Superior temporal gyrus (tissue), 1 donor: ENCODE measurements around the gene AUTS2.

ENCODE experiments used
- DNase-seq: peaks from one replicate; pipeline ENCODE4 v3.0.0-alpha.2; 2016; ENCODE audit errors: extremely low spot score

The AUTS2 gene

GRCh38 chr7:69968969-69969556, 370.8 kb downstream of the AUTS2 start:
- DNase-seq = no peak

- DNase-seq = no peak
Observed at GRCh38 chr7:69981646-69982045, 383.4 kb downstream of the AUTS2 start.

- DNase-seq = no peak
Observed at GRCh38 chr7:69982197-69982596, 383.9 kb downstream of the AUTS2 start.

GRCh38 chr7:69989551-69989950, 391.3 kb downstream of the AUTS2 start:
- DNase-seq = no peak

DNA sequence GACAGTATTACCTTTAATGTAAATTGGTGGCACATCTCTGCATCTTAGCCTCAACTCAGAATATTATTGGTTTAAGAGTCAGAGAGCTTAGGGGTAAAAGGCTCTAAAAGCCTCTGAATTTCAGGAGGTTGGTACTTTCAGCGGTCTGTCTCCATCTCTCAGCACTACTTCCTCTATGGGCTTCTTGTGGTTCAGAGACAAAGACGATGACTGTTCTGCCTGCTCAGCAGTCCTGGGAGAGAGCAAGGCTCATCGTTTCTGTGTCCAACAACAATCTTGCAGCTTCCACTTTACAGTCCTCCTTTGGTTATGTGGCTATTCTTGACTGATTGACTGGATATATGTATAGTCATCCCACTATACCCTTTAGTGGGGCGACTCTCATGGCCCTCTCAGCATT, 394.7 kb downstream of the AUTS2 start:
- DNase-seq = no peak

DNA sequence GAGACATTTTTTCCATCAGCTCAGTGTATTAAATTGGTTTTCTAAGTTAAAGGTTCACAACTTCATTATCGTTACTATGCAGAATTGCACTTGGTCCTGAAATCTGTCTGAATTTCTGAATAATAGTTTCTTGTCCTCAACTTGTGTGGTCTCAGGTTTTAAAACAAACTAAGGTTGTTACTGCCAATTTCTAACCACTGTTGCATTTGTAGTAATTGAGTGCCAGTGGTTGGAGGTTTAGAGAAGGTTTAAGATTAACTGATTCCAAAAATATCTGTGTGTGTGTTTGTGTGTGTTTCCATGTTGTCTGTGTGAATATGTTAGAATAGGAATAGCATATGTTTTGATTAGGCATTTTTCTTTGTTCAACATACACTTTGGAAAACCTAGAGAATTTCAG, 395.9 kb downstream of the AUTS2 start:
- DNase-seq = no peak

GRCh38 chr7:69994886-69995542, 396.7 kb downstream of the AUTS2 start:
- no peak for DNase-seq

DNA sequence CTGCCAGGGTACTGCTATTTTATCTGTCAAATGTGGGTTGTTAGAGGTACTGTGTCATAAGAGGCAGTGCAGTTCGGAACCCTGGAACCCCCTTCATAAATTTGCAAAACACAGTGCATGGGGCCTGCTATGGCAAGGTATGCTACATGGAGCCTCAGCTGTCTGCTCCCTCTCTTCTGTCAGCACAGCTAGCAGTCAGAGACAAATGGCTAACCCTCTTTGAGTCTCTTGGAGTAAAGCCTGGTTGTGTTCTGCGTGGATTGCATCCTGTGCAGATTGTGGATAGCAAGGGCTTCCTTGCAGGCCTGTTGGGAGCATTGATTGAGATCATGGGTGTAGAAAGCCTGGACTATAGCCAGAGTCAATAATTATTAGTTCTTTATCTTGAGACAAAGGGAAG, 397.8 kb downstream of the AUTS2 start:
- DNase-seq = no peak

DNA sequence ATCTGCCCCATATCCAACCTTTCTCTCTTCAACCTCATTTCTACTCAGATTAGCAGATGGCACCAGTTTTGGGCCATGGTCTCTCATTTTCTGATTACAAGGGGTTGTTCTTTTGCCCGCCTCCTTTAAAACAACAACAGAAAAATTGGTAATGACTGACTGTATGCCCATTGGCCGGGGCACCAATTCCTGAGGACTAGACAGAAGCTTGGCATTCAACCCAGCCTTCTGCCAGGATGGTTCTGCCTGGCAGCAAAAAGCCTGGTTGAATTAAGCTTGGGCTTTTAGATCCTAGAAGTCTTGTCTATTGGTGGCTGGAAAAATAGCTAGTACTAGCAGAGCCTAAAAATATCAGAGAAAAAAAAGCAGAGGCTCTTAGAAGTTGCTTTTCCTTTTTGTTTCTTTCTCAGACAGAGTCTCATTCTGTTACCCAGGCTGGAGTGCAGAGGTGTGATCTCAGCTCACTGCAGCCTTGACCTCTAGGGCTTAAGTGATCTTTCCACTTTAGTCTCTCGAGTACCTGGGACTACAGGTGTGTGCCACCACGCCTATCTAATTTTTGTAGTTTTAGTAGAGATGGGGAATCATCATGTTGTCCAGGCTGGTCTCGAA, 402.6 kb downstream of the AUTS2 start:
- DNase-seq = no peak

- no peak for DNase-seq
Observed at GRCh38 chr7:70005480-70005879, 407.2 kb downstream of the AUTS2 start.

- DNase-seq = no peak
Observed at GRCh38 chr7:70005891-70006260, 407.6 kb downstream of the AUTS2 start.

- DNase-seq = no peak
Observed at GRCh38 chr7:70006261-70006920, 408.1 kb downstream of the AUTS2 start.

DNA sequence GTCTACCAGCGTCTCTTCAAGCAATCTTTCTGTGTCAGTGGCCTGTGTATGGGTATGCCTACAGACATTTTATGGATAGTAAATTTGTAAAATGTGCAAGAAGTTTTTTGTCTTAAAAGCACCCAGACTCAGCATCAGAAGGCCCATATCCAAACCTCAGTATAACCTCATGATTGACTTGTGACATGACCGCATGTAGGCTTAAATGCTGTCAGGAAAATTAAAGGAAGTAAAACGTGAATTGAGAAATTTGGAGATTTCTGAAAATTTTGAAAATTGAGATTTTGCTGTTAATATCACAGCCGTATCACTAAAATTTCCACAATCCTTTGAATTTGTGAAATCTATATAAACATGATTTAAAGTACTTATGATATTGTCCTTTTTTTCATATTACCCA, 410.2 kb downstream of the AUTS2 start:
- no peak for DNase-seq

GRCh38 chr7:70014472-70015177, 416.4 kb downstream of the AUTS2 start:
- DNase-seq = no peak

DNA sequence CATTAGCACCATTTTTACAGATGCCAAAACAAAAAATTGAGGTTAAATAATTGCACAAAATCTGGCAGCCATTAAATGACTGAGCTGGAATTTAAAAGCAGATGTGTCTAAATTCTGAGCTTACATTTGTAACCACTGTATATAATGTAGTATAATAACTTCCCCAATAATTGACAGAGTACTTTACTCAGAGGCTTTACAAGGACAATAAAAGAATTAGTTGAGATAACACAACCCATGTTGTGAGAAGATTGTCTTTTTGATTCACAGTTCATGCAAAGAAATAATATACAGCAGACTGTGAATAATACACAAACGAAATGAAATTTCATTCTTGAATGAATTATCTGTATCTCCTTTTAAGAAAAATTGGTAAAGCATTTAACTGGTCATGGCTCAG, 417.1 kb downstream of the AUTS2 start:
- no peak for DNase-seq

DNA sequence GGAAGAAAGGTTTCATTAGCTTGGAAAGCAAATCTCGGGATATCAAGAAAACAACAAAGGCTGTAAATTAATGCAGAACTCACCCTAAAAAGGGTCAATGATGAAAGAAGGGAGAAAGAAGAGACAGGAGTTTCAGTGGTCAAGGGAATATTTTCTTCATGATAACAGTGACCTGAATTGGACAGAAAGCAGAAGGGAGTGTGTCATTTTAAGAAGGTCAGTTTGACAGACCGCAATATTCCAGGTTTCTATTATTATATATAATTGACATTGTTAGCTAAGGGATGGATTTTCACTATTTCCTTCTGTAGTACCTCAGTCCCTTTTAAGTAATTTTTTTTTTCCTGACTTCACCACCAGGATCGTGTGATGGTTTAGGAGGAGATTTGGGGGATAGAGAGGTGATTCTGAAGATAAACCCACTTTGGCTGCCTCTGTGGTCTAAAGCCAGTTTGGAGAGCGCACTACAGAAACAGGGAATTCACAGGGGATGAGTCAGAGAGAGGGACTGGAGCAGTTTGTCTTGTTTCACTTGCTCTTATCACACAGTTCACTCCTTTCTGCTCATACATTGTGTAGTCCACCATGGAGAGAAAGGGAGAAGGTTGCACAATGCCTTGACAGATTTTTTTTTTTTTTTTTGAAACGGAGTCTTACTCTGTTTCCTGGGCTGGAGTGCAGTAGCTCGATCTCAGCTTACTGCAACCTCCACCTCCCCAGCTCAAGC, 417.9 kb downstream of the AUTS2 start:
- no peak for DNase-seq

GRCh38 chr7:70017357-70017756, 419.1 kb downstream of the AUTS2 start:
- DNase-seq = no peak

DNA sequence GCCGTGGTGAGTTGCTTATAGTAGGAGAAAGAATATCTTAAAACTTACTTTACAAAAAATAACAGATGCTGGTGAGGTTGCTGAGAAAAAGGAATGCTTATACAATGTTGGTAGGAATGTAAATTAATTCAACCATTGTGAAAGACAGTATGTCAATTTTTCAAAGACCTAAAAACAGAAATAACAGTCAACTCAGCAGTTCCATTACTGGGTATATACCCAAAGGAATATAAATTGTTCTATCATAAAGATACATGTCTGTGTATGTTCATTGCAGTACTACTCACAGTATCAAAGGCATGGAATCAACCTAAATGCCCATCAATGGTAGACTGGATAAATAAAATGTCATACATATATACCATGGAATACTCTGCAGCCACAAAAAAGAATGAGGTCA, 420.4 kb downstream of the AUTS2 start:
- DNase-seq = no peak

DNA sequence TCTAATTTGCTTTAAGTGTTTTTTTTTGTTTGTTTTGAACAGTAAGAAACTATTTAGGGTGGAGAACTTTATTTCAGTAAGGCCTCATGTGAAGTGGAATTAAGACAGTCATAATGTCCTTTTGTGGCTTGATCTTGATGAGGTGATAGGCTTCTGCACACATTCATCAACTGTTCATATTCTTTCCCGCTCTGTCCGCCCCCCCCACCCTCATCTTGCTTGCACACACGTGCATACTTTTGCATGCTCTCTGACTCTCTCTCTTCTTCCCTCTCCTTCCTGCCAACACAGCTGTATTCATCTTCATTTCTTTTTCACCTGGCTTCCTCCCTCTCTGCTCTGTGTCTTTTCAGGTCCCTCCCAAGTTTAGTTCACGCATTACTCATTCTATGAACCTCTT, 429.6 kb downstream of the AUTS2 start:
- DNase-seq = no peak

- no peak for DNase-seq
Observed at GRCh38 chr7:70028620-70029019, 430.3 kb downstream of the AUTS2 start.

DNA sequence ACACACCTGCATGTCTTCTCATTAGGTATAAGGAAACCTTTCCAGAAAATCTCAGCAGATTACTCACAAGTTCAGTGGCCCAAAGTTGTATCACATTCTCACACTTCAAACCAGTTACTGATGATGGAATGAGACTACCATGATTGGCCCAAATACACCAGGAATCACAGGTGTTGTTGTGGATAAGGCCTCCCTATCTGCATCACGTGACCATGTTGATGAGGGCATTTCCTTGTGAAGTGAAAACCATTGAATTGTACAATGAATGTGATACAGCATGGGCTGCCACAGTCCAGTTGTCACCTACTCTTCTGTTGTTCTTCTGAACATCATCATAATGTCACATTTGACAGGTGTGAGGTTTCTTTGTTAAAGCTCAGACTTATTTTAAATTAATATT, 431.7 kb downstream of the AUTS2 start:
- no peak for DNase-seq

DNA sequence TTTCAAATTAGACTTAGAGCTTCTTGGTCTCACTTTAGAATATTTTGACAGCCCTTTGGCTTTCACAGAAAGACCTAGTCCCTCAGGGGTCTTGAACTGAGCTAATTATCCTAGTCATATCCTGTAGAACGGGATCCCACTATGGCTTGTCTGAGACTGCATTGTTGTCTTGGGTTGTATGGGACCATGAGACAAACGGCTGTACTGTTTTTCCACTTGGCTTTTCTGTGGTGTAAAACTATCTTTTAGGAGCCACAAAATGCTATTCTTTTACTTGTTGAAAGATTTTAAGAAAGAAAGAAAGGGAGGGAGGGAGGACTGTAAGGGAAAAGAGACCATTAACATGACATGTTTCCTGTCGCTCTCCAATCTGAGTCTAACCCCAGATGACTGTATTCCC, 432.5 kb downstream of the AUTS2 start:
- no peak for DNase-seq
